IPS DF 6.9 (cell line): ENCODE measurements around the gene HRCT1.
A peak's percentile ranks its signal among the peaks of the same experiment; 100 is the strongest.
"Not testable (repeated sequence)": the region's sequence is repeated elsewhere in the genome, so short reads cannot be mapped to it uniquely, and the experiment has no call there.

Source experiments
- DNase-seq: peaks from one replicate; pipeline ENCODE4 v3.0.0-alpha.2; 2013; ENCODE audit warnings: low read depth, low spot score
- H3K27ac ChIP-seq: one replicate; pipeline ENCODE4 v1.5.1; 2013; ENCODE audit warnings: low read length, control low read depth
- H3K27me3 ChIP-seq: 2 replicates; pipeline ENCODE4 v1.6.1; 2013; ENCODE audit warnings: mild to moderate bottlenecking, low read length; ENCODE audit not compliant: control insufficient read depth, insufficient read depth
- H3K36me3 ChIP-seq: 2 replicates; pipeline ENCODE4 v1.6.1; 2013; ENCODE audit warnings: low read length; ENCODE audit not compliant: control insufficient read depth, insufficient read depth
- H3K4me1 ChIP-seq: 2 replicates; pipeline ENCODE4 v1.6.1; 2013; ENCODE audit warnings: low read length; ENCODE audit not compliant: control insufficient read depth, insufficient read depth
- H3K4me3 ChIP-seq: 2 replicates; pipeline ENCODE4 v1.5.1; 2013; ENCODE audit warnings: mild to moderate bottlenecking, low read length
- H3K9me3 ChIP-seq: 2 replicates; pipeline ENCODE4 v1.6.1; 2013; ENCODE audit warnings: low read length, inconsistent platforms; ENCODE audit not compliant: control insufficient read depth, insufficient read depth
- WGBS: extraction: QIAGEN DNeasy Blood & Tissue Kit; methylation state at CpG from one replicate; pipeline ENCODE4 v1.1.7; 2013; ENCODE audit warnings: mixed read lengths, missing lambda C conversion rate; ENCODE audit not compliant: insufficient read length, insufficient coverage; 5-methylcytosine and 5-hydroxymethylcytosine counted together

The HRCT1 gene

GRCh38 chr9:35892051-35892450, 14.0 kb upstream of the HRCT1 start:
- Histone ChIP-seq H3K4me3 (no peak overlapping the region), H3K36me3 (no peaks in the 10 kb centered on the region), H3K27me3 (no peaks in the 10 kb centered on the region), H3K4me1 (no peaks in the 10 kb centered on the region), H3K9me3 (no peaks in the 10 kb centered on the region), H3K27ac (no peak overlapping the region)
- no CpG with 5 or more reads among the region's 1 CpG for WGBS
- DNase-seq: no peak

DNA sequence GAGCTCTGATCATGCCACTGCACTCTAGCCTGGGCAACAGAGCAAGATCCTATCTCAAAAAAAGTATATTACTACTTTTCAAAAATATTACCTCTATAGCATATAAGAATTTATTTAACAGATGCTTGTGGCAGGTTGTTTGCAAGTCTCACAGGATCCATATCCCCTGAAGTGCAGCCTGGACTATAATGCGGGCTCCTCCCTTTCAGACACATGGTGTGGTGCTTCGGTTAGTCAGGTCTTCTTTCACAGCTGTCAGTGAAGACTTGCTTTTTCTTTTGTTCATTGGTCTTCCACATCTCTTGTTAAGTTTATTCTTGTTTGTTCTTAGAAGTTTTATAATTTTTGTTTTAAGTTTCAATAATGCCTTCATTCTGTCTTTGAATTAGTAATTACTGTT, 9.4 kb upstream of the HRCT1 start:
- H3K4me3 ChIP-seq: no peak overlapping the region
- no peaks in the 10 kb centered on the region for H3K36me3 ChIP-seq
- no peaks in the 10 kb centered on the region for H3K4me1 ChIP-seq
- DNase-seq: no peak
- no peak overlapping the region for H3K27ac ChIP-seq
- no peaks in the 10 kb centered on the region for H3K9me3 ChIP-seq
- no CpG with 5 or more reads among the region's 2 CpGs for WGBS
- H3K27me3 ChIP-seq: no peaks in the 10 kb centered on the region

GRCh38 chr9:35897376-35898099, 8.5 kb upstream of the HRCT1 start:
- H3K4me1 ChIP-seq, H3K27ac ChIP-seq, H3K27me3 ChIP-seq, H3K4me3 ChIP-seq, DNase-seq, H3K9me3 ChIP-seq, H3K36me3 ChIP-seq: not testable (repeated sequence)
- WGBS: no CpG with 5 or more reads among the region's 7 CpGs

- Histone ChIP-seq H3K9me3 (no peaks in the 10 kb centered on the region), H3K4me1 (no peaks in the 10 kb centered on the region), H3K4me3 (no peak overlapping the region), H3K27me3 (no peaks in the 10 kb centered on the region), H3K36me3 (no peaks in the 10 kb centered on the region), H3K27ac (no peak overlapping the region)
- no peak for DNase-seq
Observed at GRCh38 chr9:35898337-35898736, 7.7 kb upstream of the HRCT1 start.

- Histone ChIP-seq H3K27me3 (no peaks in the 10 kb centered on the region), H3K9me3 (no peaks in the 10 kb centered on the region), H3K36me3 (no peaks in the 10 kb centered on the region), H3K4me1 (no peaks in the 10 kb centered on the region), H3K27ac (no peak overlapping the region), H3K4me3 (no peak overlapping the region)
- DNase-seq: no peak
- no CpG with 5 or more reads among the region's 2 CpGs for WGBS
Observed at GRCh38 chr9:35899021-35899420, 7.0 kb upstream of the HRCT1 start.

DNA sequence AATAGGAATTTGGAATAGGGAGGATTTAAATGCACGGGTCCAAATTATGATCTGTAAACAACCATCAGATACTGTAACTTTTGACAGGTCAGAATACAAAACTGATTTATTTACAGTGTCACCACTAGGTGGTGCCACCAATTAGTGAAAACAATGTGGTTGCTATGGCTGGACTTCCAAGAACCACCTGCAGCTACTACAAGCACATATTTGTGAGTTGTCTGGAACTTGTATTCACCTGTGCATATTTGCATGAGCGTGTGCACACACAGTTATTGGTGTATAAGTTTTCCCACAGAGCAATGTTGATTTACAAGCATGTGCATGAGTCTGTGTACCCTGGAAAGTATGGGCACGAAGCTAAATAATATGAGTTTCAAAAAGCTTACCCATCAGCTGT, 3.0 kb upstream of the HRCT1 start:
- DNase-seq: no peak
- H3K4me1 ChIP-seq: peaks cover 5% of the 10 kb centered on the region
- no CpG with 5 or more reads among the region's 3 CpGs for WGBS
- no peak overlapping the region for H3K27ac ChIP-seq
- no peak overlapping the region for H3K4me3 ChIP-seq
- H3K9me3 ChIP-seq: no peaks in the 10 kb centered on the region
- no peaks in the 10 kb centered on the region for H3K36me3 ChIP-seq
- no peaks in the 10 kb centered on the region for H3K27me3 ChIP-seq

DNA sequence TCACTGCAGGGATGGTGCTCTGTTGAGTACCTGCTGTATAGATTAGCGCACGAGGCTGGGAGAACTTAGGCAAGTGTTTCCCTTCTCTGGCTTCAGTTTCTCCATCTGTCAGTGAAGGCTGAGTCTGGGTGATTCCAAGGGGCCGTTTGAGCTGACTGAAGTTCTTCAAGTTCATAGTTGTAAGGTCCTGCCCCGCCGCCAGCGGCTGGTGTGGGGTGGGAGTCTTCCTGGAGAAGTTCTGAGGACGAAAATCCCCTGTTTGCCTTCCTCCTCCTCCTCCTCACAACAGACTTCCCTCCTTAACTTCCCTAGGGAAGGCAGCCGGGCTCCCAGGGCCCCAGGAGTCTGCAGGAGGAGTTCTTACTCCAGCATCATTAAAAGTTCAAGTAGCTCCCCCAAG, 1.7 kb upstream of the HRCT1 start:
- Histone ChIP-seq H3K9me3 (no peaks in the 10 kb centered on the region), H3K4me3 (no peak overlapping the region), H3K4me1 (peaks cover 8% of the 10 kb centered on the region), H3K27me3 (no peaks in the 10 kb centered on the region), H3K27ac (no peak overlapping the region), H3K36me3 (no peaks in the 10 kb centered on the region)
- no peak for DNase-seq
- no CpG with 5 or more reads among the region's 8 CpGs for WGBS

- Histone ChIP-seq H3K9me3 (no peaks in the 10 kb centered on the region), H3K27ac (no peak overlapping the region), H3K4me3 (no peak overlapping the region), H3K36me3 (no peaks in the 10 kb centered on the region), H3K27me3 (no peaks in the 10 kb centered on the region), H3K4me1 (peaks cover 8% of the 10 kb centered on the region)
- WGBS: no CpG with 5 or more reads among the region's 8 CpGs
- no peak for DNase-seq
Observed at GRCh38 chr9:35905051-35905781, 786 bp upstream of the HRCT1 start.

- no peaks in the 10 kb centered on the region for H3K27me3 ChIP-seq
- peaks cover 11% of the 10 kb centered on the region for H3K4me1 ChIP-seq
- no CpG with 5 or more reads among the region's 14 CpGs for WGBS
- H3K9me3 ChIP-seq: no peaks in the 10 kb centered on the region
- DNase-seq: no peak
- H3K4me3 ChIP-seq: no peak overlapping the region
- H3K27ac ChIP-seq: no peak overlapping the region
- H3K36me3 ChIP-seq: no peaks in the 10 kb centered on the region
Observed at GRCh38 chr9:35906923-35907699, 1.1 kb downstream of the HRCT1 start.

- no peaks in the 10 kb centered on the region for H3K36me3 ChIP-seq
- H3K9me3 ChIP-seq: no peaks in the 10 kb centered on the region
- H3K27me3 ChIP-seq: no peaks in the 10 kb centered on the region
- peak; percentile 61 for DNase-seq
- no CpG with 5 or more reads among the region's 13 CpGs for WGBS
- peaks cover 11% of the 10 kb centered on the region for H3K4me1 ChIP-seq
- H3K27ac ChIP-seq: no peak overlapping the region
- H3K4me3 ChIP-seq: no peak overlapping the region
Observed at GRCh38 chr9:35907711-35908503, 1.9 kb downstream of the HRCT1 start.
